ENCODE data around the gene CDX1. TPM values are rescaled to one million over a fixed set of nuclear protein-coding genes. Genes with fewer than 3 reads are reported as not detected.
A peak's percentile ranks its signal among the peaks of the same experiment; 100 is the strongest.

The CDX1 gene
- total RNA-seq, 1 experiment from 2014 or later: 0.22 TPM

DNA sequence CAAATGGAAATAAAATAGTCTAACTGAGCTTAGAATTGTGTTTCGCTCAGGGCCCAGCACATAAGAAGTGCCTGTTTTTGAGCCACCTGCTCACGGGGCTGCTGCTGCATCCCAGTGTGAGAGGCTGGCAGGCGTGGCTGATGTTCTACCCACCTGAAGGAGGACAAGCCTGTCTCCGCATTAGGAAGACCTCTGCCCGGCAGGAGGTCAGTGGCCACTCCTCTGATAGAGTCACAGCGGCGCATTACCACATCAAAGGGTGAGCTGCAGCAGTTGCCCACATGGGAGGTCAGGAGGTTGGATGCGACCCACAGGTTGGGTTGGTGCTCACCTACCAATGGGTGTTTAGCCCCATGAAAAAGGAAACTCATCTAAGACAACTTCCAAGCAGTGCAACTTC is 19.6 kb downstream of the CDX1 start:
- no CpG with 5 or more reads among the region's 8 CpGs for WGBS (ENCODE audit: extremely low coverage, insufficient read length, low lambda C conversion rate)

More for the DNA sequence above, 19.6 kb downstream of the CDX1 start:
- DNase-seq: peak; percentile 73
- peaks cover 38% of the 10 kb centered on the region for H3K27me3 ChIP-seq (ENCODE audit: insufficient read depth, low read length)
- H3K4ac ChIP-seq (ENCODE audit: low read depth, low read length): no peak overlapping the region
- no peak overlapping the region for H3K27ac ChIP-seq (ENCODE audit: insufficient read length, low read depth, low read length)
- no peak overlapping the region for H2AK5ac ChIP-seq (ENCODE audit: insufficient read length, low read length)
- no peak overlapping the region for H3K18ac ChIP-seq (ENCODE audit: insufficient read length, low read depth, low read length)
- no peak overlapping the region for H4K8ac ChIP-seq (replicated peaks; ENCODE audit: insufficient read length, low read depth, low read length)
- Mint-ChIP-seq H3K9me3 (no peaks in the 10 kb centered on the region; a peak in 1 of 5 replicates), H3K4me1 (peaks cover 22 to 33% of the 10 kb centered on the region in 2 experiments), H3K4me3 (no peak overlapping the region), H3K36me3 (ENCODE audit: insufficient read depth in 1 of 3, low read depth in 3 of 3) (no peaks in the 10 kb centered on the region; a peak in 1 of 7 replicates), H3K27ac (no peak overlapping the region), H3K27me3 (ENCODE audit: low read depth) (peaks cover 97% of the 10 kb centered on the region)
- H2BK15ac ChIP-seq (ENCODE audit: low read depth, low read length): no peak overlapping the region; the same call in 1 of the 2 replicates
- no peak overlapping the region for H2BK5ac ChIP-seq (ENCODE audit: insufficient read length, low read length)
- no peak overlapping the region for H3K56ac ChIP-seq (ENCODE audit: insufficient read length, low read depth, low read length)
- no peak overlapping the region for H3K9ac ChIP-seq (ENCODE audit: extremely low read depth, insufficient read length, low read length)
- H2BK120ac ChIP-seq (ENCODE audit: low read depth, low read length, poor library complexity, severe bottlenecking): no peak overlapping the region
- H3K4me2 ChIP-seq (ENCODE audit: insufficient read depth, insufficient read length, low read length): no peak overlapping the region
- H3K79me2 ChIP-seq (ENCODE audit: insufficient read depth, low read length): no peaks in the 10 kb centered on the region
- no peak overlapping the region for H2BK20ac ChIP-seq (ENCODE audit: low read depth, low read length, poor library complexity, severe bottlenecking)
- H3K4me1 ChIP-seq (ENCODE audit: insufficient read depth, low read length): peaks cover 5% of the 10 kb centered on the region; the same call in 1 of the 2 replicates
- no peak overlapping the region for H4K91ac ChIP-seq (ENCODE audit: insufficient read length, low read depth, low read length)
- H3K23ac ChIP-seq (ENCODE audit: insufficient read length, low read depth, low read length): no peak overlapping the region
- peaks cover 9% of the 10 kb centered on the region for H3K23me2 ChIP-seq (ENCODE audit: insufficient read length, low read depth, low read length, poor library complexity, severe bottlenecking)
- H4K20me1 ChIP-seq (ENCODE audit: control insufficient read depth, insufficient read depth, insufficient read length): no peaks in the 10 kb centered on the region
- no peak overlapping the region for H2AFZ ChIP-seq (ENCODE audit: low read length)
- no peak overlapping the region for H3K14ac ChIP-seq (ENCODE audit: insufficient read depth, low read length)
- no peaks in the 10 kb centered on the region for H3K79me1 ChIP-seq (ENCODE audit: insufficient read depth, low read depth, low read length, poor library complexity, severe bottlenecking)
- H3T11ph ChIP-seq (ENCODE audit: low read length): no peak overlapping the region
- TF ChIP-seq, protein P1, sequence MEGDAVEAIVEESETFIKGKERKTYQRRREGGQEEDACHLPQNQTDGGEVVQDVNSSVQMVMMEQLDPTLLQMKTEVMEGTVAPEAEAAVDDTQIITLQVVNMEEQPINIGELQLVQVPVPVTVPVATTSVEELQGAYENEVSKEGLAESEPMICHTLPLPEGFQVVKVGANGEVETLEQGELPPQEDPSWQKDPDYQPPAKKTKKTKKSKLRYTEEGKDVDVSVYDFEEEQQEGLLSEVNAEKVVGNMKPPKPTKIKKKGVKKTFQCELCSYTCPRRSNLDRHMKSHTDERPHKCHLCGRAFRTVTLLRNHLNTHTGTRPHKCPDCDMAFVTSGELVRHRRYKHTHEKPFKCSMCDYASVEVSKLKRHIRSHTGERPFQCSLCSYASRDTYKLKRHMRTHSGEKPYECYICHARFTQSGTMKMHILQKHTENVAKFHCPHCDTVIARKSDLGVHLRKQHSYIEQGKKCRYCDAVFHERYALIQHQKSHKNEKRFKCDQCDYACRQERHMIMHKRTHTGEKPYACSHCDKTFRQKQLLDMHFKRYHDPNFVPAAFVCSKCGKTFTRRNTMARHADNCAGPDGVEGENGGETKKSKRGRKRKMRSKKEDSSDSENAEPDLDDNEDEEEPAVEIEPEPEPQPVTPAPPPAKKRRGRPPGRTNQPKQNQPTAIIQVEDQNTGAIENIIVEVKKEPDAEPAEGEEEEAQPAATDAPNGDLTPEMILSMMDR (conservative IDR thresholded peaks at IDR 0.05): no peak
- H4K5ac ChIP-seq (ENCODE audit: insufficient read length, low read depth, low read length): no peak overlapping the region
- H3K9me3 ChIP-seq (ENCODE audit: control insufficient read depth, low read depth, low read length): no peaks in the 10 kb centered on the region
- H2BK12ac ChIP-seq (ENCODE audit: insufficient read length, low read depth, low read length): no peak overlapping the region

Data from H9 (cell line).